Fibroblast of the aortic adventitia (primary cell): ENCODE measurements around the gene VPS9D1. TPM values are rescaled to one million over a fixed set of nuclear protein-coding genes. Genes with fewer than 3 reads are reported as not detected.

Experiments used
- DNase-seq: peaks from one replicate; pipeline ENCODE4 v3.0.0-alpha.2; 2010; ENCODE audit warnings: low read depth
- H3K4me3 ChIP-seq: 2 replicates; pipeline ENCODE4 v1.5.1; 2011; ENCODE audit warnings: low read depth, mild to moderate bottlenecking, control low read depth, low read length, moderate library complexity
- total RNA-seq: library from RNA; depleted of rRNA; stranded (reverse); fragments of >200 nt; gene quantifications from 2 replicates; pipeline ENCODE4 v1.2.3, GENCODE V29; 2012; ENCODE audit warnings: low replicate concordance
- TF ChIP-seq, protein P1 (sequence below): IDR thresholded peaks from 2 replicates; pipeline ENCODE4 v1.5.1; 2011; ENCODE audit warnings: mild to moderate bottlenecking, low read length, control low read depth, inconsistent platforms; ENCODE audit not compliant: insufficient read depth

The VPS9D1 gene
- total RNA-seq, 1 donor = 11.3 TPM

- H3K4me3 ChIP-seq = no peak overlapping the region
- TF ChIP-seq, protein P1, sequence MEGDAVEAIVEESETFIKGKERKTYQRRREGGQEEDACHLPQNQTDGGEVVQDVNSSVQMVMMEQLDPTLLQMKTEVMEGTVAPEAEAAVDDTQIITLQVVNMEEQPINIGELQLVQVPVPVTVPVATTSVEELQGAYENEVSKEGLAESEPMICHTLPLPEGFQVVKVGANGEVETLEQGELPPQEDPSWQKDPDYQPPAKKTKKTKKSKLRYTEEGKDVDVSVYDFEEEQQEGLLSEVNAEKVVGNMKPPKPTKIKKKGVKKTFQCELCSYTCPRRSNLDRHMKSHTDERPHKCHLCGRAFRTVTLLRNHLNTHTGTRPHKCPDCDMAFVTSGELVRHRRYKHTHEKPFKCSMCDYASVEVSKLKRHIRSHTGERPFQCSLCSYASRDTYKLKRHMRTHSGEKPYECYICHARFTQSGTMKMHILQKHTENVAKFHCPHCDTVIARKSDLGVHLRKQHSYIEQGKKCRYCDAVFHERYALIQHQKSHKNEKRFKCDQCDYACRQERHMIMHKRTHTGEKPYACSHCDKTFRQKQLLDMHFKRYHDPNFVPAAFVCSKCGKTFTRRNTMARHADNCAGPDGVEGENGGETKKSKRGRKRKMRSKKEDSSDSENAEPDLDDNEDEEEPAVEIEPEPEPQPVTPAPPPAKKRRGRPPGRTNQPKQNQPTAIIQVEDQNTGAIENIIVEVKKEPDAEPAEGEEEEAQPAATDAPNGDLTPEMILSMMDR = no peak
- no peak for DNase-seq
Observed at GRCh38 chr16:89732918-89733242, 12.2 kb upstream of the VPS9D1 start.

- no peak overlapping the region for H3K4me3 ChIP-seq
- TF ChIP-seq, protein P1 = no peak
- no peak for DNase-seq
Observed at GRCh38 chr16:89732142-89732917, 11.6 kb upstream of the VPS9D1 start.

DNA sequence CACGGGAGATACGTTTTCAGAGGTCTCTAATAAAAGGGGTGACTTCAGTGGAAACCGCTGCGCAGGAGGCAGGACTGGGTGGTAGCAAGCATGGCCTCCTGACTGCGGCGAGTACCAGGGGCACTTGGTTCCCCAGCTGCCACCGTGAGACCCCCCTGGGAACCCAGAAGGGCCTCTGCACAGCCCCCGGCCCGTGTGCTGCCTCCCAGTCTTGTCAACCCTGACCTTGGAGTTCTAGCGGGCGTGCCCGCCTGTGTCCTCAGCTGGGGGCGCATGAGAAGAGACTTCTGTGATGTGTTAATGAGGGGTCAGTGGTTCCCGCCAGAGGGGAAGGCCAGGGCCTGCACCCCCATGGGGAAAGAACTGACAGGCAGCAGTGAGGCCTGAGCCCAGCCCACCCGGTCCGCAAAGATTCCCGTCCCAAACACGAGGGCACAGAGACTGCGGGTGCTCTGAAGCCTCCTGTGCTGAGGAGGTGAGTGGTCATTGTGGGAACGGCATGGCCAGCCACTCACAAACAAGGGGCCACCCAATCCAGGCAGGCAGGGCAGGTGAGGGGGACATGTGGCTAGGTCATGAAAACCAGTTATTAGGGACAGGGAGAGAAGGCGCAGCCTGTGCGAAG lies 10.0 kb upstream of the VPS9D1 start:
- H3K4me3 ChIP-seq = no peak overlapping the region
- TF ChIP-seq, protein P1 = no peak
- DNase-seq = no peak

GRCh38 chr16:89729863-89730593 lies 9.3 kb upstream of the VPS9D1 start:
- TF ChIP-seq, protein P1 = no peak
- no peak overlapping the region for H3K4me3 ChIP-seq
- DNase-seq = no peak

GRCh38 chr16:89729293-89729692 lies 8.6 kb upstream of the VPS9D1 start:
- no peak overlapping the region for H3K4me3 ChIP-seq
- no peak for DNase-seq
- TF ChIP-seq, protein P1 = no peak

- no peak for DNase-seq
- no peak overlapping the region for H3K4me3 ChIP-seq
- TF ChIP-seq, protein P1 = no peak
Observed at GRCh38 chr16:89727406-89728120, 6.9 kb upstream of the VPS9D1 start.
